NCI-H2171 (cell line): Measurements from ENCODE around the gene KIRREL3.

Experiments
- DNase-seq: peaks from one replicate; lab custom pipeline; 2025; lab: John Stamatoyannopoulos, UW

Gene KIRREL3

GRCh38 chr11:126997196-126997595 is 3.4 kb downstream of the KIRREL3 start:
- no peak for DNase-seq

GRCh38 chr11:126996036-126996804 is 4.3 kb downstream of the KIRREL3 start:
- DNase-seq = no peak

GRCh38 chr11:126993599-126993998 is 7.0 kb downstream of the KIRREL3 start:
- DNase-seq = no peak

GRCh38 chr11:126992804-126993111 is 7.8 kb downstream of the KIRREL3 start:
- DNase-seq = no peak

- DNase-seq = no peak
Measured at GRCh38 chr11:126992065-126992803, 8.3 kb downstream of the KIRREL3 start.

- DNase-seq = no peak
Measured at GRCh38 chr11:126991596-126991995, 9.0 kb downstream of the KIRREL3 start.

- DNase-seq = no peak
Measured at GRCh38 chr11:126990716-126991480, 9.7 kb downstream of the KIRREL3 start.

GRCh38 chr11:126989942-126990715 is 10.4 kb downstream of the KIRREL3 start:
- DNase-seq = peak; percentile 68

GRCh38 chr11:126988655-126989054 is 11.9 kb downstream of the KIRREL3 start:
- no peak for DNase-seq

GRCh38 chr11:126981635-126982034 is 18.9 kb downstream of the KIRREL3 start:
- no peak for DNase-seq

GRCh38 chr11:126978911-126979310 is 21.7 kb downstream of the KIRREL3 start:
- peak; percentile 6 for DNase-seq

- DNase-seq = no peak
Measured at GRCh38 chr11:126978165-126978564, 22.4 kb downstream of the KIRREL3 start.

- no peak for DNase-seq
Measured at GRCh38 chr11:126973051-126973450, 27.5 kb downstream of the KIRREL3 start.

- no peak for DNase-seq
Measured at GRCh38 chr11:126971305-126971704, 29.3 kb downstream of the KIRREL3 start.

- DNase-seq = no peak
Measured at GRCh38 chr11:126969865-126970479, 30.6 kb downstream of the KIRREL3 start.

- DNase-seq = no peak
Measured at GRCh38 chr11:126968915-126969314, 31.7 kb downstream of the KIRREL3 start.

GRCh38 chr11:126965331-126965730 is 35.2 kb downstream of the KIRREL3 start:
- DNase-seq = no peak

GRCh38 chr11:126963603-126964363 is 36.8 kb downstream of the KIRREL3 start:
- no peak for DNase-seq

- no peak for DNase-seq
Measured at GRCh38 chr11:126963115-126963514, 37.5 kb downstream of the KIRREL3 start.

- no peak for DNase-seq
Measured at GRCh38 chr11:126959700-126960099, 40.9 kb downstream of the KIRREL3 start.

GRCh38 chr11:126956635-126957034 is 43.9 kb downstream of the KIRREL3 start:
- DNase-seq = no peak
